HG02798 (cell line): ENCODE measurements around the gene SDK1.

Source experiments
- ATAC-seq: cut with Tn5 transposase; IDR thresholded peaks from one replicate; pipeline ENCODE4 v1.9.1; 2021; ENCODE audit warnings: mild to moderate bottlenecking; ENCODE audit not compliant: unreplicated experiment, poor library complexity

Gene SDK1

GRCh38 chr7:4133491-4134044 is 832.5 kb downstream of the SDK1 start:
- no peak for ATAC-seq

DNA sequence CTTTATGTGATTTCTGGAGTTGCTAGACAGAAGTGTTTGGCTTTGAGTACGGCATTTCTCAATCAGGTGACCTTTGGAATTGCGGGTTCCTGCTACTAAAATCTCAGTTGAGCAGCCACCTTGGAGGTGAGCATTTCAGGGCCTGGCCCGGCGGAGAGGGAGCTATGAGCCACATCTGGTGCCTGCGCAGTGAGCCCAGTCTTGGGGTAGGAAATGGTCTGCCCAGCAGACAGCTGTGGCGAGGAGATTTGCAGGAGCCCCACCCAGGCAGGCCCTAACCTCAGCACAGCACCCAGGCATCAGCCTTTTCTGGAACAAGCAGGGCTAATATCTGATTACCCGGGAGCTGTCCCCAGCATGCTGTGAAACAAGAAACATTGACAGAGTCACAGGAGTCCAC is 833.2 kb downstream of the SDK1 start:
- ATAC-seq, result no peak

DNA sequence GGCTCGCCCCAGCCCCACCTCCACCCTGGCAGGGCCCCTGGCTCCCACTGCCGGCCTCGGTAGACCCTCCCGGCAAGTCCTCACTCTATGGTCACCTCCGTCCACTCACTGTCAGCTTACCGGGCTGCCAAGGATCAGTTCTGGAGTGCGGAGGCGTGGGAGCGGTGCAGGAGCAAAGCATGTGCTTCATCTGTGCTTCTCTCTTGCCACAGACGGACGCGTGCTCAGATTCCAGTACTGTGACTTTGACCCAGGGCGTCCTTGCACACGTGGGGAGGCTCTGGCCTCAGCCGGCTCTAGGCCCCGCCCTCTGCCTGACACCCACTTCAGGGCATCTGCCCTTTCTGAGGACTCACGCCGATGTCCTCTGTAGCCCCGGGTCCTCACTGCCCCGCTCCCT is 833.6 kb downstream of the SDK1 start:
- ATAC-seq, result no peak

DNA sequence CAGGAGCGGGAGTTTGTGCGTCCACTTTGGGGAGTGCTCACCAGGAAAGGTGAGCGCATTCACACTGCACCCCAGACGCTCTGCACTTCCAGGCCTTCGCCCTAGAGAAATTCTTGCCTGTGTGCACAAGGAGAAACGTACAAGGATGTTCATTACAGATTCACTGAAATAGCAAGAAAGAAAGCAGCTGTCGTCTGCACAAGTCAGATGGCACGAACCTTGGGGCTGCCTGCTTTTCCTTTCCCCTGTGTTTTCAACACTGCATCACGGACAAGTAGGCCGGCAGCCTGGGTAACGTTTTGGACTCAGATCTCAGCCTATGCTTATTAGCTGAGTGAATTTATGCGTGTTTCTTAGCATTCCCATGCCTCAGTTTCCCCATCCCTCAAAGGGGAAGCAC is 834.2 kb downstream of the SDK1 start:
- no peak for ATAC-seq

GRCh38 chr7:4136036-4136435 is 835.0 kb downstream of the SDK1 start:
- ATAC-seq, result no peak

DNA sequence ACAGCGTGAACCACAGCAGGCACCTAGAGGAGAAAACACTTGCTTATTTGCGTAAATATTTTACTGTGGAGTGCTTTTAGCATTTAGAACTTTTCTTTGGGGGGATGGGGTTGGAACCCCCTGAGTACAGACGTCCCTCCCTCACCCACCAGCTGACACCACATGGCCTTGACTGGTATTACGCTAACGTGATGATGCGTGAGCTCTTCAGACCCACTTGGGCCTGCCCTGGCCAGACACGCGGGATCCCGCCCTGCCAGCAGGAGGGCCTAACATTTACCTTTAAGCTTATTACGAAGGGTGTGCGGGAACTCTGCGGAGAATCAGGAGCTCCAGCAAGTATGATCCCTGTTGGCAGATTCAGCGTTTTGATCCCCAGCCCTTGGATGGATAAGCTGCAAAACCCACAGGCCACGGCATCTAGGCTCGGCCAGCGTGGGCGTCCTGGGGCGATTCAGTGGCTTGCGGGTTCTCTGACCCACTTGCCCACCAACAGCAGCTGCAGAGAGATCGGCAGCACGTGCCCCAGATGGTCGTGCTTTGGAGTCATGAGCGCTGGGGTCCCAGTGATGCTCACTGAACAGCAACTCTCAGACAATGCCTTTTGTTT is 835.6 kb downstream of the SDK1 start:
- no peak for ATAC-seq

- ATAC-seq, result no peak
These were observed 836.5 kb downstream of the SDK1 start for GRCh38 chr7:4137552-4137951.

GRCh38 chr7:4138866-4139265 is 837.8 kb downstream of the SDK1 start:
- ATAC-seq, result no peak

GRCh38 chr7:4139656-4140625 is 838.9 kb downstream of the SDK1 start:
- no peak for ATAC-seq

DNA sequence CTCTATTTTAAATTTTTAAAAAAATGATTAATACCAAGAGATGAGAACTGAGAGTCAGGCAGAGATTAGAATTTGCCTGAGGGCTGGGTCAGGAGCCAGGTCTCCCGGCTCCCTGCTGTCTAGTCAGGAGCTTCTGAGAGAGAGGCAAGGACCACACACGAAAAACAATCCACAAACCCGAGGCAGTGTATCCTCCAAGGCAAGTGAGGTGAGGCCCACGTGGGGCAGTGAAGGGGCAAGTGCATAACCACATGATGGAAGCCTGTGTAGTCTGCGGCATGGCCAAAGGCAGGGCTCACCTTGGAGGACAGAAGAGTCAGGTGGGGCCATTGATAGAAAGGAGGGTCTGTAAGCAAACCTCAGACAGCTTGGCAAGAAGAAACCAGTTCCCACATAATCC is 839.9 kb downstream of the SDK1 start:
- ATAC-seq, result no peak

GRCh38 chr7:4143006-4143405 is 842.0 kb downstream of the SDK1 start:
- ATAC-seq, result no peak

DNA sequence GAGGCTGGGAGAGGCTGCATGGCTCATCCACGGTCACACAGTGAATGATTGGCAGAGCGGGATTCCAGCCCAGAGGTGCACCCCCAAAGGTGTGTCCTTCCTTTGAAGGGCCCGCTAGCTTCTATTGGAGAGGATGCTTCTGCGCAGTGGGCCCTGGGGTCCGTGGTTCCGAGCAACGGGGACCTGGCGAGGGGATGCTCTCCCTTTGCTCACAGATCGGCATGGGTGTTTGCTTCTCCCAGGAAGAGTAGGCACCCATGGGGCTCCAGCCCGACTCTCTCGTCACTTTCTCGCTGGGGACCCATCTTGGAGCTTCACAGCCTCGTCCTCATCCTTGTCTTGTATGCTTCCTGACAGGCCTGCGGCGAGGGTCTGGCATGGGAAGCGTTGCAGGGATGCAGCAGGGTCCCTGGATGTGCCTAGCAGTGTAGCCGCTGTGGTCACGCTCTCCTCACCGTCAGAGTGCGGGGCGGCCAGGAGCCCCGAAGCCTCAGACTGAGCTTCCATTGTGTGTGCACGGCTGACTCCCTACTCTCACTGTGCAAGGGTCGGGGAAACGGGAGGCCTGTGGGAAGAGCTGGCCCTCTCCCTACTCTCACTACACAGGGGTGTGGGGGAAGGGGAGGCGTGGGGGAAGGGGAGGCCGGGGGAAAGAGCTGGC is 842.6 kb downstream of the SDK1 start:
- ATAC-seq, result no peak

GRCh38 chr7:4144172-4144701 is 843.2 kb downstream of the SDK1 start:
- no peak for ATAC-seq

DNA sequence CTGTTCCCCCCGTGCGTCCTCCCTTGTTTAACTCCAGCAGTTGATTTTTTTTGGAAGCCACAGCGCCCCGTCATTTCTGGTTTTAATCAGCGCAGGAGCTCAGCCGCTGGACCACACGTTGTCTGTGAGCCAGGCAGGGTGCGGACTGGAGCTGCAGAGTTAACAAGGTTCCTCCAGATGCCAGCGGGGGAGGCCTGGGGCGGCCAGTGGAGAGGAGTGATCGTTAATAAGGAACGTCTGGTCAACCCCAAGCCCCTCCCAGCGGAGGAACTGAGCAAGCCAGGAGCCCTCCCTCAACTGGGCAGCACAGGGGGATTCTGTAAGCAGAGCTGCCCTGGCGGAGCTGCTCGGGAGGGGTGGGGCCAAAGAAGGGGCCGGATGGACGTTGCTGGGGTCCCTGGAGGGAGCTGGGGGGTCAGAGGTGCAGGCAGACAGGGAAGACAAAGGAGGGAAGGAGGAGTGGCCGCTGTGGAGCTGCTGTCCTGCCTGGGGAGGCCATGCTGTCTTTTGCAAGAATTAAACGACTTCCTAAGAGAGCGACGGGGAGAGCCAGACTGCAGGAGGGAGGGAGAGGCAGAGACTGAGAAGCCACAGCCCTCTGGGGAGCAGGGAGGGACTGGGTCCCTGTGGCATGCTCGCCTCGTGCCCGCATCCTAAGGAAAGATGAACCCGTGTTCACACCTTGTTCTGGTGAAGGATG is 843.9 kb downstream of the SDK1 start:
- no peak for ATAC-seq

GRCh38 chr7:4145576-4145975 is 844.5 kb downstream of the SDK1 start:
- no peak for ATAC-seq

GRCh38 chr7:4147926-4148620 is 847.0 kb downstream of the SDK1 start:
- no peak for ATAC-seq

GRCh38 chr7:4149236-4149635 is 848.2 kb downstream of the SDK1 start:
- ATAC-seq, result no peak

- no peak for ATAC-seq
These were observed 848.6 kb downstream of the SDK1 start for GRCh38 chr7:4149645-4150044.

DNA sequence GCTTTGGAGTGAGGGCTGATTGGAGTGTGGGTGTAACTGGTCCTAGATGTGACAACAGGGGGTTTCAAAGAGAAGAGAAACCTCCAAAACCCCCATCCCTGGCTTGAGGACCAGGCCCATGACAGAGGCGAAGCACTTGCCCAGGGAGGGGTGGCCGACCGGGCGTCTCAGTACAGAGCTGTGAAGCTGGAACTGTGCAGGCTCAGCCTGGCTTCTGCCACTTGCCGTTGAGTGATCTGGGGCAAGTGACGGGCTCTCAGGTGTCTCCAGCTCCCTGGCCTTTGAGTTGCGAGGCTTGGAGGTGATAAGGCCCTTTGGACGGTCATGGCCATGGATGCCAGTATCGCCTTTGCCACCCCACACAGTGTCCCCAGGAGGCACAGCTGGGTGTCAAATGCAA is 849.7 kb downstream of the SDK1 start:
- ATAC-seq, result no peak

GRCh38 chr7:4151524-4151923 is 850.5 kb downstream of the SDK1 start:
- no peak for ATAC-seq
